ENCODE data around the gene CDC42EP4. TPM values are rescaled to one million over a fixed set of nuclear protein-coding genes. Genes with fewer than 3 reads are reported as not detected.

CDC42EP4 gene
- total RNA-seq, 1 donor = 54.8 TPM

DNA sequence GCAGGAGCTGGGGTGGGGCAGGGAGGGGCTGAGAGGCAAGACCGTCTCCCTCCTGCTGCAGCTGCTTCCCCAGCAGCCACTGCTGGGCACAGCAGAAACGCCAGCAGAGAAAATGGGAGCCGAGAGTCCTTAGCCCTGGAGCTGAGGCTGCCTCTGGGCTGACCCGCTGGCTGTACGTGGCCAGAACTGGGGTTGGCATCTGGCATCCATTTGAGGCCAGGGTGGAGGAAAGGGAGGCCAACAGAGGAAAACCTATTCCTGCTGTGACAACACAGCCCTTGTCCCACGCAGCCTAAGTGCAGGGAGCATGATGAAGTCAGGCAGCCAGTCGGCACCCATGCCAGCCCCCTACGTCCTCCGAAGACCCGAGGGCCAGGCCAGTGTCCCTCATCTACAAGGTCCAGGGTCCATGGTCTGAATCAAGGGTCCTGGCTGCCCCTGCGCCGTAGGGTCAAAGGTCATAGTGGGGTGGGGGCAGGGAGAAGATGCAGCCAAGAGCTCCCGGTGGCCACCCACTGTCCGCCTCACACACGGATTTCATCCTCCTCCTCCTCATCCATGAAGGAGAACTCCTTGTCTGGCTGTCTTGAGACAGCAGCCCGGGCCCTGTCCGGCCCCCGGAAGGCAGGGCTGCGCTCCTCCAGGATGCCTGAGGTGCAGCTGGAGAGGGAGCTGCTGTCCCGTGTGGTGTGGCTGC, 26.7 kb downstream of the CDC42EP4 start:
- no peak for TF ChIP-seq CTCF (IDR thresholded peaks at IDR 0.05; ENCODE audit: insufficient read depth, low read depth, low read length)
- H3K4me3 ChIP-seq (ENCODE audit: low read depth, low read length) = no peak overlapping the region
- no peak for DNase-seq (ENCODE audit: low read depth)

DNA sequence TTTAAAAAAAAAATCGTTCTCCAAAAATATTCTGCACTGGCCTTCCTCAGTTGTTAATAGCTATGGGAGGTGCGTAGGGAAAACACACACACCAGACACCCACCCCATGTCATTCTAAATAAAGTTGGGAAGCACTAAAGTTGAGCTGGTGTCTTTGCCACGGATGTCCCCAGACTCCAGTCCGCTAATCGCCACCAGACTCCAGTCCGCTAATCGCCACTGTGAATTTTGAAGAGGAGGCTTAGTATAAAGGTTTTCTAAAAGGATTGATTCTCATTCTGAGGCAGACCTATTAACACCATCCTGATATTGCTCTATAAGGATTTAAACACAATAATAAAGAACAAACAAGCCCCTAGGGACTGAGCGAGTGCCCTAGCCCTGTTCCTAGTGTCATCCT, 27.4 kb downstream of the CDC42EP4 start:
- DNase-seq (ENCODE audit: low read depth) = no peak
- TF ChIP-seq CTCF (IDR thresholded peaks at IDR 0.05; ENCODE audit: insufficient read depth, low read depth, low read length) = no peak
- H3K4me3 ChIP-seq (ENCODE audit: low read depth, low read length) = no peak overlapping the region

DNA sequence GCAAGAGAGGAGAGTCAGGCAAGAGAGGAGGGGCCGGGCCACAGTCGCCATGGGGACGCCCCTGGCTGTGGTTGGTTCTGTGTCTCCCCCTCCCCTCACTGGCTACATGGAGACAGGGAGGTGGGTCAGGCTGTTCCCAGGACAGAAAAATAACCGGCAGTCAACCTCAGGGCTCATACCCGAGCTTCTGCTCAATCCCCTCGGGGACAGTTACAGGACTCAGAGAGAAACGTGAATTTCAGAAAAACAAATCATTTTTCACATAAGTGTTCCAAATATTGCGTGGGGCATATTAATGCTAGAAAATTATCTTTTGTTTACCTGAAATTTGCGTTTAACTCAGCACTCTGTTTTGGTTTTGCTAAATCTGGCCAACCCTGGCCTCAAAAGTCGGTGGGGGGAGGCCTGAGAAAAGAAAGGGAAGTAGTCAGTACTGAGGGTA, 27.9 kb downstream of the CDC42EP4 start:
- TF ChIP-seq CTCF (IDR thresholded peaks at IDR 0.05; ENCODE audit: insufficient read depth, low read depth, low read length) = no peak
- no peak for DNase-seq (ENCODE audit: low read depth)

GRCh38 chr17:73283250-73283649, 28.6 kb downstream of the CDC42EP4 start:
- DNase-seq (ENCODE audit: low read depth) = no peak
- no peak overlapping the region for H3K4me3 ChIP-seq (ENCODE audit: low read depth, low read length)
- no peak for TF ChIP-seq CTCF (IDR thresholded peaks at IDR 0.05; ENCODE audit: insufficient read depth, low read depth, low read length)

More for the DNA sequence above, 27.9 kb downstream of the CDC42EP4 start:
- no peak overlapping the region for H3K4me3 ChIP-seq (ENCODE audit: low read depth, low read length)

GRCh38 chr17:73282629-73283028, 29.2 kb downstream of the CDC42EP4 start:
- DNase-seq (ENCODE audit: low read depth) = no peak
- TF ChIP-seq CTCF (IDR thresholded peaks at IDR 0.05; ENCODE audit: insufficient read depth, low read depth, low read length) = no peak
- H3K4me3 ChIP-seq (ENCODE audit: low read depth, low read length) = no peak overlapping the region

DNA sequence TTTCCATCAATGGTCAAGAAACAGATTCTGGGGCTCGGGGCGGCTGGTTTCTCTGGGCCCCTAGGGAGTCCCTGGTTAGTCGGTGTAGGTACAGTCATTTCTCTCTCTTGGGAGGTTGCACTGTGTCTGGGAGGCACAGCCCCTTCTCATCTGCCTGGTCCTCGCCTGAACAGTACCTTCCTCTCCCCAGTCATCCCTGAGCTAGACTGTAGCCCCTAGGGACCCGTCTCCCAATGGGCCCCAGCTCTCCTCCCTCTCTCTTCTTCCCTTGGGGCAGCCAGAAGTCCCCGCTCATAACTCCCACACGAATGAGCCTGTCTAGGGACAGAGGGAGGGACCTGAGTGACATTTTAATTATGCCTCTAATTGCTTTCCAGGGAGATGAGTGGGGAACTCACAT, 29.9 kb downstream of the CDC42EP4 start:
- H3K4me3 ChIP-seq (ENCODE audit: low read depth, low read length) = no peak overlapping the region
- DNase-seq (ENCODE audit: low read depth) = peak; percentile 34
- TF ChIP-seq CTCF (IDR thresholded peaks at IDR 0.05; ENCODE audit: insufficient read depth, low read depth, low read length) = no peak

DNA sequence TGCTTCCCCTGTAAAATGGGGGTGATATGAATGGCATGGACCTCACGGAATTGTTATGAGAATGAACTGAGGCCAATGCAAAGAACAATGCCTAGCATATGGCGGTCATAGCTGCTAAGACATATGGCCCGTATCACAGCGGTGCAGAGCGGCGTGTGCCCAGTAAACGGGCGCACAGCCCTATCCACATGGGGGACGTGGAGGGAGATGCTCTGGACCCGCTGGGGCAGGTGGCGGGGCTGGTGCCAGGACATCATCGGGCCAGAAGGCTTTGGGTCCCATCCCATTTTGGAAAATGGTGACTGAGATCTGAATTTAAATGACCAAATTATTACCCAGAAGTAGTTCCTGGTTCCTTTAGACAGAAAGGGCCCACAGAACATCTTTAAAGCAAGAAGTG, 31.6 kb downstream of the CDC42EP4 start:
- TF ChIP-seq CTCF (IDR thresholded peaks at IDR 0.05; ENCODE audit: insufficient read depth, low read depth, low read length) = no peak
- H3K4me3 ChIP-seq (ENCODE audit: low read depth, low read length) = no peak overlapping the region
- DNase-seq (ENCODE audit: low read depth) = no peak

Measured in fibroblast of villous mesenchyme (primary cell).